ENCODE measurements around the gene WDR93.
A peak's percentile ranks its signal among the peaks of the same experiment; 100 is the strongest.
"Not testable (repeated sequence)": the region's sequence is repeated elsewhere in the genome, so short reads cannot be mapped to it uniquely, and the experiment has no call there.

WDR93 gene

DNA sequence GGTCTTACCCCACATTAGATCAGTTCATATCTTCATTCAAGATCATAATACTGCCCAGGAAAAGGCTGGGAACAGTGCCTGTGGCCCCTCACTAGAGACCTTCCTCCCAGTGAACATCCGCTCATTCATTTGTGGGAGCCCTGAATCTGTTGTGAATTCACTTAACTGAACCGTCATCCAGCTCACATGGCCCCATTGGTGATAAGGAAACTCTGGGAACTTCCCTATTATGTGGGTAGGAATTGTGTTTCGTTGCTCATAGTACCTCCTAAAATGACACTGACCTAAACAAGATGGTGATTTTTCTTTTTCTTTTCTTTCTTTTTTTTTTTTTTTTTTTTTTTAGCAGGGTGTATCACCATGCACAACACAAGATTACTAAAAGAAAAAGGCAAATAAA lies 78.8 kb downstream of the WDR93 start:
- no peak for DNase-seq (ENCODE audit: low read depth, low spot score)

DNA sequence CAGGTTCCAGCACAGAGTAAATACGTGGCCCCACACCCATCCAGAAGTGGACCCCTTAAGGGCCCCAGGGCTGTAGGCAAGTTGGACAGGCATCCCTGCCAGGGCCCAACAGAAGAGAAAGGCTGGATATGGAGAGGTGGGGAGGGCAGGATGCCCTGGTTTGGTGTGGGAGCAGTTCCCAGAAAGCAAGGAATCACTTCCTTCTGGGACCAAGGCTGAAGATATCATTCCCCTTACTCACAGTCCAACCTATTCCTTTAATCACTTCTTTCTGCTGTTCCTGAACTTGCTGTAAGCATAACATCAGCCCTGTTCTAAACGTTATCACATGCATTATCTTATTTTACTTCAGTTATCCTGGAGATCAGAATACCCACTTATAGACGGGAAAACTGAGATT lies 79.4 kb downstream of the WDR93 start:
- DNase-seq (ENCODE audit: low read depth, low spot score) = no peak

DNA sequence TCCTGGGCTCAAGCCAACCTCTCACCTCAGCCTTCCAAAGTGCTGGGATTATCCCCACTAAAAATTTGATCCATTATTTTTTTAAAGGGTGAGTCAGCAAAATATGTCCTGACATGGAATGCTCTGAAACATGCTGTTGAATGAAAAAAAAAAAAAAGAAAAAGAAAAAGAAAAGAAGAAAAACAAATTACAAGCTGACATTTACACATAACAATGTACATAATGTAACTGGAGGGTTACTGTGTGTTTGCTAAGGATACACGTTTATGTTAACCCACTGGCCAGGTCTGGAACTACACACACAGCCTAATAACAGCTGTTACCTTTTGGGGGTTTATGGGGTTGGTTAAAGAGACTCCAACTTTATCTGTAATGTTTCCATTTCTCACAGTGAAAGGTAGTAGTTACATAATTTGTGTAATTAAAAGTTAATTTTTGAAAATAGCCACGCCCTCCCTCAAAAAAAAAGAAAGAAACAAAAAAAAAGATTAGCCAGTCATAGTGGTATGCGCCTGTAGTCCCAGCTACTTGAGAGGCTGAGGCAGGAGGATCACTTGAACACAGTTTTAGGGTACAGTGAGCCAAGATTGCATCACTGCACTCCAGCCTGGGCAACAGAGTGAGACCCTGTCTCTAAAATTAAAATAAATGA lies 82.4 kb downstream of the WDR93 start:
- DNase-seq (ENCODE audit: low read depth, low spot score) = no peak

DNA sequence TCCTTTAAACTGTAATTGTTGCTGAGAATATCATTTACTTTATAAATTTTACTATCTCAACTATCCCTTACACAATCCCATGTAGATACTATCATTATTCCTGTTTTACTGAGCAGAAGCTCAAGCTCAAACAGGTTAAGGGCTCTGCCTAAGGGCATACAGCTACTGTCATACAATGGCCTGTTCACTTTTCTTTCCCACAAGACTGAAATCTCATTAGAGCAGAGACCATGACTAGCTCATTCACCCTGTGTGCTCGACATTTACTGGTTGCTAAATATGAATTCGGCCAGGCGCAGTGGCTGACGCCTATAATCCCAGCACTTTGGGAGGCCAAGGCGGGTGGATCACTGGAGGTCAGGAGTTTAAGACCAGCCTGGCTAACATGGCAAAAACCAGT lies 83.9 kb downstream of the WDR93 start:
- DNase-seq (ENCODE audit: low read depth, low spot score) = no peak

DNA sequence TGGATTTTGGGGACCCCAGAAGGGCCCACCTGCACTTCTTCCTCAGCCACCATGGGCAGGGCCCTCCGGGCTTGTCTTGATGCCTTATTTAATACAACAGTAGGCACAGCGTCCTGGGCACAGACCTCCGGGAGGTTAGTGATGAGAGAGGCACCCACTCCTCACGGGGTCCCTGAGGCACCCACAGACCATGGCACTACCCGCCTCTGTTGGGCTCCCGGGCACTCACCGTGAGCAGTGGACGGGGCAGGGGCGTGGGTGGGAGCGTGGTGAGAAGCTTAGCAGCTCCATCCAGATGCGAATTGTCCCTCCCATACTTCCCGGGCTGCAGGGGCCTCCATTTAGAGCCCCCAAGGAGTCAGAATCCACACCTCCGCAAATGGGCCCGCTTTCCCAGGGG lies 85.2 kb downstream of the WDR93 start:
- no peak for DNase-seq (ENCODE audit: low read depth, low spot score)

DNA sequence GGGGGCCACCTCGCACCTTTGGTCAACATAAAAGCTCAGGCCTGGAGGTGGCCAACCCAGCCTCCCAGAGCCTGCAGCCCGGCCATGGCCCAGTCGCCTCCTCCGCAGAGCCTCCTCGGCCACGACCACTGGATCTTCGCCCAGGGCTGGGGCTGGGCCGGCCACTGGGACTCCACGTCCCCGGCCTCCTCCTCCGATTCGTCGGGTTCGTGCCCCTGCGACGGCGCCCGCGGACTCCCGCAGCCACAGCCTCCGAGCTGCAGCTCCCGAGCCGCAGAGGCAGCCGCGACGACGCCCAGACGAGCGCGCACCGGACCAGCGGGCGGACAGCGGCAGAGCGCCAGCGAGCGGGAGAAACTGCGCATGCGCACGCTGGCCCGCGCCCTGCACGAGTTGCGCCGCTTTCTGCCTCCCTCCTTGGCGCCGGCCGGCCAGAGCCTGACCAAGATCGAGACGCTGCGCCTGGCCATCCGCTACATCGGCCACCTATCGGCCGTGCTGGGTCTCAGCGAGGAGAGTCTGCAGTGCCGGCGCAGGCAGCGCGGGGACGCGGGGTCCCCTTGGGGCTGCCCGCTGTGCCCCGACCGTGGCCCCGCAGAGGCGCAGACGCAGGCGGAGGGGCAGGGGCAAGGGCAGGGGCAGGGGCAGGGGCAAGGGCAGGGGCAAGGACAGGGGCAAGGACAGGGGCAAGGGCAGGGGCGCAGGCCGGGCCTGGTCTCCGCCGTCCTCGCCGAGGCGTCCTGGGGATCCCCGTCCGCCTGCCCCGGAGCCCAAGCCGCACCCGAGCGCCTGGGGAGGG lies 85.9 kb downstream of the WDR93 start, which contains the start of gene MESP2:
MESP2 (plus strand) TSS at position 59 of the 799 bp plus-strand sequence; CDS start at position 85, 26 bp downstream.
- DNase-seq (ENCODE audit: low read depth, low spot score) = peak; percentile 61

DNA sequence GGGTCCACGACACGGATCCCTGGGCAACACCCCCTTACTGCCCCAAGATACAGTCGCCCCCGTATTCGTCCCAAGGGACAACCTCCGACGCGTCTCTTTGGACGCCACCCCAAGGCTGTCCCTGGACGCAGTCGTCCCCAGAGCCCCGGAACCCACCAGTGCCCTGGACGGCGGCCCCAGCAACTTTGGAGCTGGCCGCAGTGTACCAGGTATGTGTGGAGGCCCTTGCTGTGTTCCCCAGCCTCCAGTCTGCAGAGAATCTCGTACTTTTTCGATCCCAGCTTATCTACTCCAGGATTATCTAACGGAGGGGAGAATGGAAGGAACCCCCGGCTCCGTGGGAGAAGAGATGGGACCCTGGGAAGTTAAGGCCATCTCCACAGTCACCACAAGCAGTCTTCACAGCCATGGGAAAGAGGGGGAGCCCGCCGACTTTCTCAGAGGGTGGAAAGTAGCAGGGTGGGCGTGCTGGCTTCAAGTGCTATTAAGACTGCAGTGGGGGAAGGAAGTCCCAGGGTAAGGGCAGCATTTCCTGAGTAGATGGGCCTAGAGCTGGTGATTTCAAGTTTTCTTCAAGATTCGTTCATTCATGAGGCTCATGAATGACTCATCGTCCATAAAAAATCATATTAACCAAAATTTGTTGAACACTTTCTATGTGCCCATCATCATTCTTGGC lies 86.6 kb downstream of the WDR93 start:
- DNase-seq (ENCODE audit: low read depth, low spot score) = no peak

DNA sequence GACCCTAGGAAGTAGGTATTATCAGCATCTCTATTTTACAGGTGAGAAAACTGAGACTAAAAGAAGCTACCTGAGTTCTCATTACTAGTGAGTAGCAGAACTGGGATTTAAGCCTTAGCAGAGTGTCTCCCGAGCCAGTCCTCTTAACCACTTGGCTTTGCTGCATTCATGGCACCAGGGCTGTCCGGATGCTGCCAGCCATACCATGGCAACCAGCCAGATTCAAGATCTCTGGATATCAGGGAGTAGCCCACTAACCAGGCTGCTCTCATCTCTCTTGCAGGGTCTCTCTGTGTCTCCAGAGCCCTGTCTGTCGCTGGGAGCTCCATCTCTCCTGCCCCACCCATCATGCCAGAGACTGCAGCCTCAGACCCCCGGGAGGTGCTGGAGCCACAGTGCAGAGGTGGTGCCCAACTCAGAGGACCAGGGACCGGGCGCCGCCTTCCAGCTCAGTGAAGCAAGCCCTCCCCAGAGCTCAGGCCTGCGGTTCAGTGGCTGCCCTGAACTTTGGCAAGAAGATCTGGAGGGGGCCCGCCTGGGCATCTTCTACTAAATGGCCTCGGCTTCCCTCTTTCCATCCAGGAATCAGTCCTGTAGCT lies 87.3 kb downstream of the WDR93 start:
- DNase-seq (ENCODE audit: low read depth, low spot score) = no peak

DNA sequence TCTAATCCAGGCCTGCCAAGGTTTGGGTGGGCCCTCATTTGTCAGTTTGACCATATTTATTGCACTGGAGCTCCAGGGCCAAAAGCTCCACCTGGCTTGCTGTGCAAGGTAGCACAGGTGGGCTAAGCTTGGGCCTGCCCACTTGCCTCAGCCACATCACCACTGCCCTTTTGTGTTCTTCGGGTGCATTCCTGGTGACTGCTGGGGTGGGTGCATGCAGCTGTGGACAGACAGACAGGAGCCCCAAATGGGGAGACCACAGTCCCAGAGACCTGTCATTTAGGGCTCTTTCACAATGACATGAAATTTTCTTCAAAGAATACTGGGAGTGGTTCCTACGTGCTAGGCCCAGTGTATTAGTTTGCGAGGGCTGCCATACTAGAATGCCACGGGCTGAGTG lies 88.2 kb downstream of the WDR93 start:
- DNase-seq (ENCODE audit: low read depth, low spot score) = no peak

DNA sequence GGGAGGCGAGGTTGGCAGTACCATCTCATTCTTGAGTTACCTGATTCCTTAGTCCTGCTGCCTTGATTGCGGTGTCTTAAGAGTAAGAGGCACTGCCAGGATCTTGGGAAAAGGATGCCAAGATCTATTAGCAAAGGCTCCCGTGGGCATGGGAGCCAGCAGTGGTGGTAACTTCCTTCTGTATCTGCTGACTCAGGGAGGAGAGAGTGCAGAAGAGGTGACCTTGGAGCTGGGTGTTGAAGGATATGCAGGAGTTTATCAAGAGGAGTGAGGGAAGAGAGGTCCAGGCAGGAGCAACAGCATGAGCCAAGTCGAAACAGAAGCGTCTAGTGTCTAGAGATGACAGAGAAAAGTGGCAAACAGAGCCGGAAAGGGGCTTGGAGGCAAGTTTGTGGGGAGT lies 90.0 kb downstream of the WDR93 start:
- no peak for DNase-seq (ENCODE audit: low read depth, low spot score)

DNA sequence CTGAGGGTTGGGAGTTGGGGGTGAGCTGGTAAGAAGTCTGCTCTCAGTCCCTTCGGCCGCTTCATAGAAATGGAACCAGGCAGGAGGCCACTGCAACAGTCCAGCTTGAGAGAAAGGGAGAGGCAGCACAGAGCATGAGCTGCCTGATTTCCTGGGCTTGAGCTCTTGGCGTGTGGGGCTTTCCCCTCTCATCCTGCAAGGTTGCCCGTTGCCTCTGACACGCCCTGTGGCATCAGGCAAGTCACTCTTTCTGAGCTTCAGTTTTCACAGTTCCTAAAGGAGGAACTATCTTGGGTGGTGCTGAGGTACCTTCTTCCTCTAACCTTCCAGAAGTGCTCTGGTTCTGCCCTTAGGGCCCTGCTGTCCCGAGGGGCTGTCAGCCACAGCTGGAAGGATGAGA lies 90.4 kb downstream of the WDR93 start:
- DNase-seq (ENCODE audit: low read depth, low spot score) = no peak

DNA sequence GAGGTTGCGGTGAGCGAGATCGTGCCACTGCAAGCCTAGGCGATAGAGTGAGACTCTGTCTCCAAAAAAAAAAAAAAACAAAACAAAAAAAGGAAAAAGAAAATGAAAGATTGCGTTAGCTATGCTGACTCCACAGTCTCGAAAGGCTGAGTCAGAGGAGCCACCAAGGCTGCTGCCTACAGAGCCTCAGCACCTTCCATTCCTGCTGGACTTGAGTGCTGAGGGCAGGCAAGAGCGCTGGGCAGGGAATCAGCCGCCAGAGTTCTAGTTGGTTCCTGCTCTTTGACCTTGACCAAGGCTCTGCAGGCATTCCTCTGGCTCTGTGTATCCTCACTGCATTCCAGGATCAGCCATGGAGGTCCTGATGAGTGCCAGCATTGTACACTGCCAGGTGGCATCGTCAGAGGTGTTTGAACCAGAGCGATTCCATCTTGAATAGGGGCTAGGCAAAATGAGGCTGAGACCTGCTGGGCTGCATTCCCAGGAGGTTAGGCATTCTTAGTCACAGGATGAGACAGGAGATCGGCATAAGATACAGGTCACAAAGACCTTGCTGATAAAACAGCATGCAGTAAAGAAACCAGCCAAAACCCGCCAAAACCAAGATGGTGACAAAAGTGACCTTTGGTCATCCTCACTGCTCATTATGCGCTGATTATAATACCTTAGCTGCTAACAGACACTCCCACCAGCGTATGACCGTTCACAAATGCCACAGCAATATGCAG lies 91.4 kb downstream of the WDR93 start:
- no peak for DNase-seq (ENCODE audit: low read depth, low spot score)

DNA sequence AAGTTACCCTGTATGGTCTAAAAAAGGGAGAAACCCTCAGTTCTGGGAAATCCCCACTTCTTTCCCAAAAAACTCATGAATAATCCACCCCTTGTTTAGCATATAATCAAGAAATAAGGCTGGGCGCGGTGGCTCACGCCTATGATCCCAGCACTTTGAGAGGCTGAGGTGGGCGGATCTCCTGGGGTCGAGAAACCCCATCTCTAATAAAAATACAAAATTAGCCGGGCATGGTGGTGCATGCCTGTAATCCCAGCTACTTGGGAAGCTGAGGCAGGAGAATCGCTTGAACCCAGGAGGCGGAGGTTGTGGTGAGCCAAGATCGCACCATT lies 92.0 kb downstream of the WDR93 start:
- not testable (repeated sequence) for DNase-seq (ENCODE audit: low read depth, low spot score)

DNA sequence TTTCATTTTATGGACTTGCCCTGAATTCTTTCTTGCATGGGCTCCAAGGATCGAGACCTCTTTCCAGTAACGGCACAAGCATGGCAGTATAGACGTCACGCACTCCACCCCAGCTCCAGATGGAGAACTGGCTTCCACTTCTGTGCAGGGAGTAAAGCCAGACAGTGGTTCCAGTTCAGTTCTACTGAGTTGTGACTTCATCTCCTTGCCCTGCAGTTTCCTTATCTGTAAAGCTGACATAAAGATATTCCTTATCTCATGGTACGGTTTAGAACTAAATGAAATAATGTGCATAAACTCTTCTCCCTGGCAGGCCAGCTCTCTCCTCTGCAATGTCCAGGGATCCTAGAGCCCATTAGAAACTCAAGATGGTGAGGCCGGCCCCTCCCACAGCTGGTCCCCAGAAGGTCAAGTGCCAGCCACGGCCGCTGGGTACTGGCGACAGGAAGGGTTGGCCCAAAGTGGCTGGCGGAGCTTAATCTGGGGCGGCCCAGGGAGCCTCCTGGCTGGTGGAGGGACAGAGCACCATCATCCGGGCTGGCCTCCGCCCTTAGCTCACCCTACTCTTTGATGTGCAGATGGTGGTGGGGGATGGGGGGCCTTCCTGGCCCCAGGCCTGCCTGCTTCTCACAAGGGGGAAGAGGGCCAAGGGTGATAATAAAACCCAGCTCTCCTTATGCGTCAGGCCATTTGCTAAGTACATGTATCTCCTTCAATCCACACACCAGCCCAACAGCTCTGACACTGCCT lies 92.7 kb downstream of the WDR93 start:
- no peak for DNase-seq (ENCODE audit: low read depth, low spot score)

DNA sequence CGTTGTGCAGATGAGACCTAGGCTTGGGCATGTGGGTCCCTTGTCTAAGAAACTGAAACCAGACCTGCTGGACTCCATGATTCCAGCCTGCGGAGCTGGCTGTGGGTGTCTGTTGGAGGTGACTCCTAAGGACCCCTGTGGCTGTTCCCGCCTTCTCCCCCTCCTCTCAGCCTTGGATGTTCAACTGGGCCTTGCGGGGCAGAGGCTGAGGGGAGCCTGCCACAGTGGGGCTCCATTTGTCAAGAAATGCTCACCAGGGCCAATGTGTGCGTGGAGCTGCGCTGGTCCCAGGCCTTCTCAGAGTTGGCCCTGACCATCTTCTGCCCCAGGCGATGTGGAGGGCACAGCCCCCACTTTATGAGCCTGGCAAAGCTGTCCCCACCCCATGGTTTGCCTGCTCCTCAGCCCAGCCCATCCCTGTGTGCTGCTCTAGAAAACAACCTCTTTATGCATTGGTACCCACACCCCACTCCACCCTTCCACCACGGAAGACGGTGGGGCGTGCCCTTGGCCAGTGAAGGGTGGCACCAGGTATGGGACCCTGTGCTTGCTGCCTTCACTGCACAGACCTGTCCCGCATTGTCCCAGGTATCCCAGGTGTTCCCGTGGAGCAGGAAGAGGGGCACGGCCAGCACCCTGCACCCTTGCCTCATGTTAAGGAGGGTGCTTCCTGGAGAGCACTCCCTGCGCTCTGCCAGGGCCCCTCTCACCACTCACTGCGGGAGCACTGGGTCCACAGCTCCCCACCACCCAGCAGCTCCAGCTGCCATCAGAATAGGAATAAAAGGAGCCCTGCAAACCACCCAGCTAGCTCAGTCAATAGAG lies 93.5 kb downstream of the WDR93 start:
- DNase-seq (ENCODE audit: low read depth, low spot score) = no peak

DNA sequence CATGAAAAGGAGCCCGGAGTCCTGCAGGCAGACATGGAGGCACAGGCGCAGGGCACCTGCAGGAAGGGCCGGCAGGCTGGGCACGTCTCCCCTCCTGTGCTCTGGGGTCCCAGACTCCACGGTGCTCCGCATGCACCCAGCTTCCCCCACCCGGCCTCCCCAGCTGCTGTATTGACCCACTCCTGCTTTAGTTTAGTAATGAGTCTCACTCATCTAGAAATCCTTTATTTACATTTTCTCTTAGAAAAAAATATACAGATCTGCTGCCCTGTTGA lies 94.0 kb downstream of the WDR93 start:
- DNase-seq (ENCODE audit: low read depth, low spot score) = no peak

DNA sequence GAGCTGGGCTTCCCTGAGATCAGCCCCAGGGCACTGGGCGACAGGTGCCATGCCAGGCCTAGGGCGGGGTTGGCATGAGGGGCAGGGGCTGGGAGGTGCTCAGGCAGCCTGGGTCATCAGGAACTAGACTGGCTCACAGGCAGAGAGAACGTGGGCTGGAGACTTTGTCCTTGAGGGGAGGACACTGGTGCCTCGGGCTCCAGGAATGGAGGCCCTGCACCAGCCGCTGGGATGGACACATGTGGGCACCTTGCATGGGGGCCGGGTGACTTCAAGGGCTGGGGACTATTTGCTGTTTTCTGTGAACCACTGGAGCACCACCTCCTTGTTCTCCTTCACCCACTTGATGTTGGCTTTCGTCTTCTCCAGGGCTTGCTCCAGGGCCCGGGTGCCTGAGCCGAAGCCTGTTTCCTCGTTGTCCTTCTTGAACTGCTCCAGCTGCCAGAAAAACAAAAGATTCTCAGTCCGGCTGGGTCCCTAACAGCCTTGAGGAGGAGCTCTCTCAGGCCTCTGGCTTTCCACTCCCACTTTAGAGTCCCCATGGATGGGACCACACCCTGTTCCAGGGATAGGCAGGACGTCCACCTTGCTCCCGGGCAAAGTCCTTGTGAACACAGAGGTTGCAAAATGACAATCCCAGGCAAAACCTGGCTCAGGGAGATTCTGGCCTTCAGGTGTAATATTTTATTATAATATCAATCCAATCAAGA lies 94.6 kb downstream of the WDR93 start:
- no peak for DNase-seq (ENCODE audit: low read depth, low spot score)

DNA sequence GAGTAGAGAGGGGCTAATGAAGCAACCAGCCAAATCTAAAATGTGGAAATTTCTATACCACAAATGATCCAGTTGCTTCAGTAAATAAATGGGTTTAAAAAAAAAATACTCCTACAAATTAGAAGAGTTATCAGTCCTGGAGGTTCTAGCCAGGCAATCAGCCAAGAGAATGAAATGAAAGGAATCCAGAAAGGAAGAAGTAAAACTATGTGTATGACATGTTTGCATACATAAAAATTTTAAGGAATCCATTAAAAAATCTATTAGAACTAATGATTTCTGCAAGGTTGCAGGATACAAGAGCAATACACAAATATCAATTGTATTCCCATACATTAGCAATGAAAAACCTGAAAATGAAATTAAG lies 95.1 kb downstream of the WDR93 start:
- no peak for DNase-seq (ENCODE audit: low read depth, low spot score)

DNA sequence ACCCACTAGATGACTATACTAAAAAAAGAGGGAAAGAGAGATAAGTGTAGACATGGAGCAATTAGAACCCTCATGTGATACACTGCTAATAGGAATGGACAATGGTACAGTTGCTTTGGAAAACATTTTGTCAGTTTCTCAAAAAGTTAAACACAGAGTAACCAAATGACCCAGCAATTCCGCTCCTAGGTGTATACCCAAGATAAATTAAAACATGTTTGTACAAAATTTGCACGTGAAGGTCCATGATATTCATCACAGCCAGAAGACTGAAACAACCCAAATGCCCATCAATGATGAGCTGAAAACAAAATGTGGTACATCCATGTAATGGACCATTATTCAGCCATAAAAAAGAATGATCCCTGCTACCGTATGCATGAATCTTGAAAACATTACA lies 97.3 kb downstream of the WDR93 start:
- no peak for DNase-seq (ENCODE audit: low read depth, low spot score)

DNA sequence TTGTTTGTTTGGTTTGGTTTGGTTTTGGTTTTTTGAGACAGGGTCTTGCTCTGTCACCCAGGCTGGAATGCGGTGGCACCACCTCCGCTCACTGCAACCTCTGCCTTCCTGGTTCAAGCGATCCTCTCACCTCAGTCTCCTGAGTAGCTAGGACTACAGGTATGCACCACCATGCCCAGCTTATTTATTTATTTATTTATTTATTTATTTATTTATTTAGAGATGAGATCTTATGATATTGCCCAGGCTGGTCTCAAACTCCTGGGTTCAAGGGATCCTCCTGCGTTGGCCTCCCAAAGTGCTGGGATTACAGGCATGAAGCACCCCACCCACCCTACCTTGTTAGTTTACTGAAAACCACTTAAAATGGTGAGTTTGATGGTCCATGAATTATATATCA lies 98.0 kb downstream of the WDR93 start:
- not testable (repeated sequence) for DNase-seq (ENCODE audit: low read depth, low spot score)

Measured in iPS DF 19.7 (cell line).